ENCODE measurements around the gene DENND1A. TPM values are rescaled to one million over a fixed set of nuclear protein-coding genes. Genes with fewer than 3 reads are reported as not detected.
"Not testable (repeated sequence)": the region's sequence is repeated elsewhere in the genome, so short reads cannot be mapped to it uniquely, and the experiment has no call there.

DENND1A gene
- total RNA-seq, 1 donor from 2014 or later: 12.7 TPM

- Mint-ChIP-seq H3K4me3 (ENCODE audit: unreplicated experiment) (no peak overlapping the region), H3K4me1 (ENCODE audit: low read depth, unreplicated experiment) (no peaks in the 10 kb centered on the region), H3K36me3 (ENCODE audit: low read depth, unreplicated experiment) (peaks cover 1% of the 10 kb centered on the region), H3K27ac (ENCODE audit: unreplicated experiment) (no peak overlapping the region), H3K9me3 (ENCODE audit: unreplicated experiment) (peaks cover 4% of the 10 kb centered on the region), H3K27me3 (ENCODE audit: low read depth, unreplicated experiment) (no peaks in the 10 kb centered on the region)
- no peaks in the 10 kb centered on the region for H3K27me3 ChIP-seq (ENCODE audit: insufficient read depth, low read length)
- FAIRE-seq (no peak), DNase-seq (ENCODE audit: low read depth) (no peak)
- TF ChIP-seq CTCF (IDR thresholded peaks at IDR 0.05; ENCODE audit: insufficient read depth, low read depth, low read length): no peak
- TF ChIP-seq EZH2 (IDR thresholded peaks at IDR 0.05; ENCODE audit: insufficient read depth, low read length): no peak
- H3K4me1 ChIP-seq (ENCODE audit: insufficient read depth, low read length): no peaks in the 10 kb centered on the region
- no peak overlapping the region for H3K27ac ChIP-seq (ENCODE audit: low read depth, low read length)
- H3K9me3 ChIP-seq (ENCODE audit: insufficient read depth, low read depth, low read length): no peaks in the 10 kb centered on the region
- H3K36me3 ChIP-seq (ENCODE audit: insufficient read depth, low read length): no peaks in the 10 kb centered on the region
- no peak overlapping the region for H3K4me2 ChIP-seq (ENCODE audit: low read length)
- no peak overlapping the region for H3K9ac ChIP-seq (ENCODE audit: low read length)
- no peaks in the 10 kb centered on the region for H4K20me1 ChIP-seq (ENCODE audit: insufficient read depth, low read length)
- H3K4me3 ChIP-seq (ENCODE audit: insufficient read depth, low read depth, low read length): no peak overlapping the region
- H3K79me2 ChIP-seq (ENCODE audit: insufficient read depth, low read length): peaks cover 5% of the 10 kb centered on the region
- H2AFZ ChIP-seq (ENCODE audit: low read depth, low read length): no peak overlapping the region
These were observed 17.6 kb downstream of the DENND1A start for GRCh38 chr9:123912167-123912897.

GRCh38 chr9:123911024-123911423, 18.9 kb downstream of the DENND1A start:
- Histone ChIP-seq H3K4me1 (ENCODE audit: insufficient read depth, low read length) (no peaks in the 10 kb centered on the region), H3K36me3 (ENCODE audit: insufficient read depth, low read length) (no peaks in the 10 kb centered on the region), H2AFZ (ENCODE audit: low read depth, low read length) (no peak overlapping the region), H3K9me3 (ENCODE audit: insufficient read depth, low read depth, low read length) (no peaks in the 10 kb centered on the region), H3K27me3 (ENCODE audit: insufficient read depth, low read length) (no peaks in the 10 kb centered on the region), H3K4me2 (ENCODE audit: low read length) (no peak overlapping the region), H3K79me2 (ENCODE audit: insufficient read depth, low read length) (peaks cover 5% of the 10 kb centered on the region), H3K9ac (ENCODE audit: low read length) (no peak overlapping the region), H3K27ac (ENCODE audit: low read depth, low read length) (no peak overlapping the region), H3K4me3 (ENCODE audit: insufficient read depth, low read depth, low read length) (no peak overlapping the region), H4K20me1 (ENCODE audit: insufficient read depth, low read length) (no peaks in the 10 kb centered on the region)
- no peak overlapping the region for H3K27ac Mint-ChIP-seq (ENCODE audit: unreplicated experiment)
- no peak overlapping the region for H3K4me3 Mint-ChIP-seq (ENCODE audit: unreplicated experiment)
- DNase-seq (ENCODE audit: low read depth) (no peak), FAIRE-seq (no peak)
- TF ChIP-seq EZH2 (IDR thresholded peaks at IDR 0.05; ENCODE audit: insufficient read depth, low read length) (no peak), CTCF (IDR thresholded peaks at IDR 0.05; ENCODE audit: insufficient read depth, low read depth, low read length) (no peak)
- peaks cover 1% of the 10 kb centered on the region for H3K36me3 Mint-ChIP-seq (ENCODE audit: low read depth, unreplicated experiment)
- no peaks in the 10 kb centered on the region for H3K4me1 Mint-ChIP-seq (ENCODE audit: low read depth, unreplicated experiment)
- H3K27me3 Mint-ChIP-seq (ENCODE audit: low read depth, unreplicated experiment): no peaks in the 10 kb centered on the region
- peaks cover 4% of the 10 kb centered on the region for H3K9me3 Mint-ChIP-seq (ENCODE audit: unreplicated experiment)

GRCh38 chr9:123909192-123909591, 20.7 kb downstream of the DENND1A start:
- H3K4me3 Mint-ChIP-seq (ENCODE audit: unreplicated experiment); H3K4me2 ChIP-seq (ENCODE audit: low read length); H3K9me3 Mint-ChIP-seq (ENCODE audit: unreplicated experiment); H3K27me3 ChIP-seq (ENCODE audit: insufficient read depth, low read length); H3K4me1 Mint-ChIP-seq (ENCODE audit: low read depth, unreplicated experiment); DNase-seq (ENCODE audit: low read depth); H3K4me3 ChIP-seq (ENCODE audit: insufficient read depth, low read depth, low read length); H3K36me3 Mint-ChIP-seq (ENCODE audit: low read depth, unreplicated experiment); H3K36me3 ChIP-seq (ENCODE audit: insufficient read depth, low read length); H4K20me1 ChIP-seq (ENCODE audit: insufficient read depth, low read length); FAIRE-seq; H3K4me1 ChIP-seq (ENCODE audit: insufficient read depth, low read length); H3K9ac ChIP-seq (ENCODE audit: low read length); H3K79me2 ChIP-seq (ENCODE audit: insufficient read depth, low read length); H2AFZ ChIP-seq (ENCODE audit: low read depth, low read length); H3K27me3 Mint-ChIP-seq (ENCODE audit: low read depth, unreplicated experiment); H3K9me3 ChIP-seq (ENCODE audit: insufficient read depth, low read depth, low read length); H3K27ac ChIP-seq (ENCODE audit: low read depth, low read length); H3K27ac Mint-ChIP-seq (ENCODE audit: unreplicated experiment): not testable (repeated sequence)

- H4K20me1 ChIP-seq (ENCODE audit: insufficient read depth, low read length); H3K36me3 ChIP-seq (ENCODE audit: insufficient read depth, low read length); H3K79me2 ChIP-seq (ENCODE audit: insufficient read depth, low read length); H3K27ac ChIP-seq (ENCODE audit: low read depth, low read length); H3K4me2 ChIP-seq (ENCODE audit: low read length); H3K27me3 Mint-ChIP-seq (ENCODE audit: low read depth, unreplicated experiment); H3K9me3 Mint-ChIP-seq (ENCODE audit: unreplicated experiment); H3K4me1 Mint-ChIP-seq (ENCODE audit: low read depth, unreplicated experiment); H3K27ac Mint-ChIP-seq (ENCODE audit: unreplicated experiment); H3K27me3 ChIP-seq (ENCODE audit: insufficient read depth, low read length); FAIRE-seq; H3K9me3 ChIP-seq (ENCODE audit: insufficient read depth, low read depth, low read length); H3K4me1 ChIP-seq (ENCODE audit: insufficient read depth, low read length); H3K4me3 ChIP-seq (ENCODE audit: insufficient read depth, low read depth, low read length); H2AFZ ChIP-seq (ENCODE audit: low read depth, low read length); H3K4me3 Mint-ChIP-seq (ENCODE audit: unreplicated experiment); H3K36me3 Mint-ChIP-seq (ENCODE audit: low read depth, unreplicated experiment); DNase-seq (ENCODE audit: low read depth); H3K9ac ChIP-seq (ENCODE audit: low read length): not testable (repeated sequence)
These were observed 26.4 kb downstream of the DENND1A start for GRCh38 chr9:123903550-123903949.

Measured in astrocyte (in vitro differentiated cells and primary cell).